HepG2 (cell line): ENCODE measurements around the gene TECTB. TPM values are rescaled to one million over a fixed set of nuclear protein-coding genes. Genes with fewer than 3 reads are reported as not detected.

ENCODE experiments used
- CBX5 ChIP-seq: sonication (generic); formaldehyde crosslinking; IDR thresholded peaks from 2 replicates; pipeline ENCODE4 v1.4.0; 2020; ENCODE audit warnings: missing genetic modification reagents, borderline replicate concordance
- CC2D1A ChIP-seq: sonication (generic); formaldehyde crosslinking; IDR thresholded peaks from 2 replicates; pipeline ENCODE4 v1.8.1; 2023; ENCODE audit warnings: mild to moderate bottlenecking, missing genetic modification reagents
- DMAP1 ChIP-seq: IDR thresholded peaks from 2 replicates; pipeline ENCODE4 v1.6.1; 2016
- FOSL1 ChIP-seq: sonication (generic); formaldehyde crosslinking; IDR thresholded peaks from 2 replicates; pipeline ENCODE4 v1.9.0; 2021; ENCODE audit warnings: missing genetic modification reagents, borderline replicate concordance
- HDAC1 ChIP-seq: sonication (generic); formaldehyde crosslinking; IDR thresholded peaks from 2 replicates; pipeline ENCODE4 v1.5.1; 2020; ENCODE audit warnings: mild to moderate bottlenecking, missing genetic modification reagents
- HDAC2 ChIP-seq: sonication (generic); formaldehyde crosslinking; IDR thresholded peaks from 2 replicates; pipeline ENCODE4 v1.4.0; 2020; ENCODE audit warnings: missing genetic modification reagents
- HOXA7 ChIP-seq: sonication (generic); formaldehyde crosslinking; IDR thresholded peaks from 2 replicates; pipeline ENCODE4 v1.8.1; 2022; ENCODE audit warnings: mild to moderate bottlenecking, missing genetic modification reagents, moderate library complexity
- NFKBIZ ChIP-seq: IDR thresholded peaks from 2 replicates; pipeline ENCODE4 v1.6.1; 2018; ENCODE audit warnings: missing genetic modification reagents, missing compliant biosample characterization
- NR2F6 ChIP-seq, 2 experiments: IDR thresholded peaks; 2 replicates each; pipeline ENCODE4 v1.6.1; 2016; ENCODE audit warnings: antibody characterized with exemption in 1 of 2, mild to moderate bottlenecking in 1 of 2
- SALL1 ChIP-seq: sonication (generic); formaldehyde crosslinking; IDR thresholded peaks from 2 replicates; pipeline ENCODE4 v1.8.0; 2022; ENCODE audit warnings: mild to moderate bottlenecking, missing genetic modification reagents
- SALL2 ChIP-seq: sonication (generic); formaldehyde crosslinking; IDR thresholded peaks from 2 replicates; pipeline ENCODE4 v1.8.1; 2023; ENCODE audit warnings: mild to moderate bottlenecking, missing genetic modification reagents, inconsistent platforms
- TAF1 ChIP-seq: sonication (generic); formaldehyde crosslinking; IDR thresholded peaks from 2 replicates; pipeline ENCODE4 v1.4.0; 2020; ENCODE audit warnings: missing genetic modification reagents
- ZBTB21 ChIP-seq: sonication (generic); formaldehyde crosslinking; IDR thresholded peaks from 2 replicates; pipeline ENCODE4 v1.4.0; 2020; ENCODE audit warnings: missing genetic modification reagents
- ZNF230 ChIP-seq: sonication (generic); formaldehyde crosslinking; IDR thresholded peaks from 2 replicates; pipeline ENCODE4 v1.4.0; 2020; ENCODE audit warnings: mild to moderate bottlenecking, missing genetic modification reagents
- ZNF24 ChIP-seq: fragments of 450-650 bp; IDR thresholded peaks from 2 replicates; pipeline ENCODE4 v1.6.1; 2017; ENCODE audit warnings: antibody characterized with exemption, mild to moderate bottlenecking
- ZNF260 ChIP-seq: sonication (generic); formaldehyde crosslinking; IDR thresholded peaks from 2 replicates; pipeline ENCODE4 v1.4.0; 2020; ENCODE audit warnings: missing genetic modification reagents, low read depth, mild to moderate bottlenecking, borderline replicate concordance
- ZNF263 ChIP-seq: sonication (generic); formaldehyde crosslinking; IDR thresholded peaks from 2 replicates; pipeline ENCODE4 v1.4.0; 2020; ENCODE audit warnings: missing genetic modification reagents
- ZNF335 ChIP-seq: sonication (generic); formaldehyde crosslinking; IDR thresholded peaks from 2 replicates; pipeline ENCODE4 v1.4.0; 2020; ENCODE audit warnings: missing genetic modification reagents
- ZNF33A ChIP-seq: sonication (generic); formaldehyde crosslinking; IDR thresholded peaks from 2 replicates; pipeline ENCODE4 v1.5.1; 2020; ENCODE audit warnings: missing genetic modification reagents, mild to moderate bottlenecking, moderate library complexity, borderline replicate concordance
- ZNF569 ChIP-seq: sonication (generic); formaldehyde crosslinking; IDR thresholded peaks from 2 replicates; pipeline ENCODE4 v1.5.0; 2020; ENCODE audit warnings: mild to moderate bottlenecking, missing genetic modification reagents, moderate library complexity, borderline replicate concordance
- ZSCAN30 ChIP-seq: sonication (generic); formaldehyde crosslinking; IDR thresholded peaks from 2 replicates; pipeline ENCODE4 v1.5.0; 2020; ENCODE audit warnings: mild to moderate bottlenecking, missing genetic modification reagents
- polyA plus RNA-seq, 8 experiments: library from polyadenylated mRNA; depleted of rRNA in 3 of 8; stranded (reverse) in 7 of 8; unstranded in 1 of 8; fragments of >200 nt; fragmentation: Illumina TruSeq in 4 of 8; extraction: Trizol in 4 of 8; gene quantifications; 2 replicates each; pipeline versions ENCODE4 v1.2.1 to v1.2.3, GENCODE V29; 2011 to 2016; ENCODE audit warnings: low read depth in 4 of 8, missing spikeins in 1 of 8, mixed read lengths in 1 of 8; ENCODE audit not compliant: insufficient read depth in 1 of 8
- total RNA-seq, 5 experiments: library from RNA; depleted of rRNA; stranded (reverse); fragments of >200 nt; fragmentation: Illumina TruSeq; extraction: Trizol; gene quantifications; 2 replicates each; pipeline ENCODE4 v1.2.3, GENCODE V29; 2016; ENCODE audit warnings: low read depth in 1 of 5
- TF ChIP-seq, protein P1 (sequence below): sonication (generic); formaldehyde crosslinking; IDR thresholded peaks from 2 replicates; pipeline ENCODE4 v1.4.0; 2020; ENCODE audit warnings: missing genetic modification reagents, borderline replicate concordance
- TF ChIP-seq, protein P2 (sequence below): sonication (generic); formaldehyde crosslinking; IDR thresholded peaks from 2 replicates; pipeline ENCODE4 v1.5.1; 2020; ENCODE audit warnings: missing genetic modification reagents, mild to moderate bottlenecking, borderline replicate concordance
- TF ChIP-seq, protein P3 (sequence below): sonication (generic); formaldehyde crosslinking; IDR thresholded peaks from 2 replicates; pipeline ENCODE4 v1.5.1; 2020; ENCODE audit warnings: mild to moderate bottlenecking, missing genetic modification reagents

Gene TECTB
- total and polyA plus RNA-seq, 2 of the 13 experiments (the other 11 are each of a cell fraction or from before 2014, with no cell fraction given), result 0.78 to 1.8 TPM

DNA sequence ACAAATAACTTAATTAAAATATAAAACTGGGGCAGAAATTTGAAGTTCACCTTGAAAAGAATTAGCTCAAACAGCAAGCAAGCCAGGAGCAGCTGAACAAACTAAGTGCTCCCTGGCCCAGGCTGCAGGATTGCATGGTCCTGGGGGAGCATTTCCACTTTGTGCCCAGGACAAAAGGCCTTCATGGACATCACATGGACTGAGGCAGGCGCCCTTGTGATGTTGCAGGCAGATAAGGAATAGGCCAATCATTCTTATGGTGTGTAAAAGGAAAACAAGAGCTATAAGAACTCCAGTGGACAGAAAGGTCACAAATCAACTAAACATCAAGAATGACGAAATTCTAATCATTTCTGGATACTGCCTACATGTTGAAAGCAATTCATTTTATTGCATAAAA, 17.5 kb upstream of the TECTB start (continued):
- TF ChIP-seq, protein P1, sequence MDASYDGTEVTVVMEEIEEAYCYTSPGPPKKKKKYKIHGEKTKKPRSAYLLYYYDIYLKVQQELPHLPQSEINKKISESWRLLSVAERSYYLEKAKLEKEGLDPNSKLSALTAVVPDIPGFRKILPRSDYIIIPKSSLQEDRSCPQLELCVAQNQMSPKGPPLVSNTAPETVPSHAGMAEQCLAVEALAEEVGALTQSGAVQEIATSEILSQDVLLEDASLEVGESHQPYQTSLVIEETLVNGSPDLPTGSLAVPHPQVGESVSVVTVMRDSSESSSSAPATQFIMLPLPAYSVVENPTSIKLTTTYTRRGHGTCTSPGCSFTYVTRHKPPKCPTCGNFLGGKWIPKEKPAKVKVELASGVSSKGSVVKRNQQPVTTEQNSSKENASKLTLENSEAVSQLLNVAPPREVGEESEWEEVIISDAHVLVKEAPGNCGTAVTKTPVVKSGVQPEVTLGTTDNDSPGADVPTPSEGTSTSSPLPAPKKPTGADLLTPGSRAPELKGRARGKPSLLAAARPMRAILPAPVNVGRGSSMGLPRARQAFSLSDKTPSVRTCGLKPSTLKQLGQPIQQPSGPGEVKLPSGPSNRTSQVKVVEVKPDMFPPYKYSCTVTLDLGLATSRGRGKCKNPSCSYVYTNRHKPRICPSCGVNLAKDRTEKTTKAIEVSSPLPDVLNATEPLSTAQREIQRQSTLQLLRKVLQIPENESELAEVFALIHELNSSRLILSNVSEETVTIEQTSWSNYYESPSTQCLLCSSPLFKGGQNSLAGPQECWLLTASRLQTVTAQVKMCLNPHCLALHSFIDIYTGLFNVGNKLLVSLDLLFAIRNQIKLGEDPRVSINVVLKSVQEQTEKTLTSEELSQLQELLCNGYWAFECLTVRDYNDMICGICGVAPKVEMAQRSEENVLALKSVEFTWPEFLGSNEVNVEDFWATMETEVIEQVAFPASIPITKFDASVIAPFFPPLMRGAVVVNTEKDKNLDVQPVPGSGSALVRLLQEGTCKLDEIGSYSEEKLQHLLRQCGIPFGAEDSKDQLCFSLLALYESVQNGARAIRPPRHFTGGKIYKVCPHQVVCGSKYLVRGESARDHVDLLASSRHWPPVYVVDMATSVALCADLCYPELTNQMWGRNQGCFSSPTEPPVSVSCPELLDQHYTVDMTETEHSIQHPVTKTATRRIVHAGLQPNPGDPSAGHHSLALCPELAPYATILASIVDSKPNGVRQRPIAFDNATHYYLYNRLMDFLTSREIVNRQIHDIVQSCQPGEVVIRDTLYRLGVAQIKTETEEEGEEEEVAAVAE (CRISPR knock-in tag), result 0 out of 2 replicates have a peak, but pooled peaks have one; percentile 60
- TF ChIP-seq HOXA7 (CRISPR knock-in tag) (no peak), SALL1 (peak; percentile 94), ZNF24 (no peak), HDAC2 (peak; percentile 89), DMAP1 (CRISPR knock-in tag) (no peak), ZNF569 (CRISPR knock-in tag) (no peak), TAF1 (CRISPR knock-in tag) (no peak), NR2F6 (IDR thresholded peaks at IDR 0.05) (peak; percentile 73), NR2F6 (CRISPR knock-in tag; IDR thresholded peaks at IDR 0.05) (peak; percentile 85), HDAC1 (CRISPR knock-in tag) (peak; percentile 46; the same call in 1 of the 2 replicates), ZNF335 (CRISPR knock-in tag) (0 out of 2 replicates have a peak, but pooled peaks have one; percentile 45), ZBTB21 (CRISPR knock-in tag) (no peak), SALL2 (no peak), CBX5 (CRISPR knock-in tag) (peak; percentile 72; the same call in 1 of the 2 replicates), ZNF33A (CRISPR knock-in tag) (no peak), FOSL1 (CRISPR knock-in tag) (no peak), NFKBIZ (peak; percentile 79; the same call in 1 of the 2 replicates), CC2D1A (CRISPR knock-in tag) (no peak), ZSCAN30 (no peak), ZNF230 (no peak), ZNF263 (CRISPR knock-in tag) (peak; percentile 94), ZNF260 (CRISPR knock-in tag) (no peak)
- TF ChIP-seq, protein P2, sequence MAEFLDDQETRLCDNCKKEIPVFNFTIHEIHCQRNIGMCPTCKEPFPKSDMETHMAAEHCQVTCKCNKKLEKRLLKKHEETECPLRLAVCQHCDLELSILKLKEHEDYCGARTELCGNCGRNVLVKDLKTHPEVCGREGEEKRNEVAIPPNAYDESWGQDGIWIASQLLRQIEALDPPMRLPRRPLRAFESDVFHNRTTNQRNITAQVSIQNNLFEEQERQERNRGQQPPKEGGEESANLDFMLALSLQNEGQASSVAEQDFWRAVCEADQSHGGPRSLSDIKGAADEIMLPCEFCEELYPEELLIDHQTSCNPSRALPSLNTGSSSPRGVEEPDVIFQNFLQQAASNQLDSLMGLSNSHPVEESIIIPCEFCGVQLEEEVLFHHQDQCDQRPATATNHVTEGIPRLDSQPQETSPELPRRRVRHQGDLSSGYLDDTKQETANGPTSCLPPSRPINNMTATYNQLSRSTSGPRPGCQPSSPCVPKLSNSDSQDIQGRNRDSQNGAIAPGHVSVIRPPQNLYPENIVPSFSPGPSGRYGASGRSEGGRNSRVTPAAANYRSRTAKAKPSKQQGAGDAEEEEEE, result no peak
- TF ChIP-seq, protein P3, sequence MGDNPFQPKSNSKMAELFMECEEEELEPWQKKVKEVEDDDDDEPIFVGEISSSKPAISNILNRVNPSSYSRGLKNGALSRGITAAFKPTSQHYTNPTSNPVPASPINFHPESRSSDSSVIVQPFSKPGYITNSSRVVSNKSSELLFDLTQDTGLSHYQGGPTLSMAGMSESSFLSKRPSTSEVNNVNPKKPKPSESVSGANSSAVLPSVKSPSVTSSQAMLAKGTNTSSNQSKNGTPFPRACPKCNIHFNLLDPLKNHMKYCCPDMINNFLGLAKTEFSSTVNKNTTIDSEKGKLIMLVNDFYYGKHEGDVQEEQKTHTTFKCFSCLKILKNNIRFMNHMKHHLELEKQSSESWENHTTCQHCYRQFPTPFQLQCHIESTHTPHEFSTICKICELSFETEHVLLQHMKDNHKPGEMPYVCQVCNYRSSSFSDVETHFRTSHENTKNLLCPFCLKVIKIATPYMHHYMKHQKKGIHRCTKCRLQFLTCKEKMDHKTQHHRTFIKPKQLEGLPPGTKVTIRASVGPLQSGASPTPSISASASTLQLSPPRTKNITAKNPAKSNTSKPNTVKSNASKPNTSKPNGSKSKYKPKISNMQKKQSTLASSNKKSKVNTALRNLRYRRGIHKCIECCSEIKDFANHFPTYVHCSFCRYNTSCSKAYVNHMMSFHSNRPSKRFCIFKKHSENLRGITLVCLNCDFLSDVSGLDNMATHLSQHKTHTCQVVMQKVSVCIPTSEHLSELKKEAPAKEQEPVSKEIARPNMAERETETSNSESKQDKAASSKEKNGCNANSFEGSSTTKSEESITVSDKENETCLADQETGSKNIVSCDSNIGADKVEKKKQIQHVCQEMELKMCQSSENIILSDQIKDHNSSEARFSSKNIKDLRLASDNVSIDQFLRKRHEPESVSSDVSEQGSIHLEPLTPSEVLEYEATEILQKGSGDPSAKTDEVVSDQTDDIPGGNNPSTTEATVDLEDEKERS (CRISPR knock-in tag), result no peak
